Lower leg skin (tissue), 3 donors: ENCODE data around the gene CUL3.

Source experiments
- POLR2A ChIP-seq, 2 donors: fragments of 450-650 bp; IDR thresholded peaks; one replicate each; pipeline ENCODE4 v1.6.1; 2016 to 2017; ENCODE audit warnings: antibody characterized with exemption in 2 of 2, mild to moderate bottlenecking in 1 of 2, moderate library complexity in 1 of 2
- TF ChIP-seq, protein P1 (sequence below), 3 donors: fragments of 450-650 bp; IDR thresholded peaks; one replicate each; pipeline ENCODE4 v1.5.1; 2016; ENCODE audit warnings: antibody characterized with exemption in 3 of 3, mild to moderate bottlenecking in 3 of 3, moderate library complexity in 2 of 3

DNA sequence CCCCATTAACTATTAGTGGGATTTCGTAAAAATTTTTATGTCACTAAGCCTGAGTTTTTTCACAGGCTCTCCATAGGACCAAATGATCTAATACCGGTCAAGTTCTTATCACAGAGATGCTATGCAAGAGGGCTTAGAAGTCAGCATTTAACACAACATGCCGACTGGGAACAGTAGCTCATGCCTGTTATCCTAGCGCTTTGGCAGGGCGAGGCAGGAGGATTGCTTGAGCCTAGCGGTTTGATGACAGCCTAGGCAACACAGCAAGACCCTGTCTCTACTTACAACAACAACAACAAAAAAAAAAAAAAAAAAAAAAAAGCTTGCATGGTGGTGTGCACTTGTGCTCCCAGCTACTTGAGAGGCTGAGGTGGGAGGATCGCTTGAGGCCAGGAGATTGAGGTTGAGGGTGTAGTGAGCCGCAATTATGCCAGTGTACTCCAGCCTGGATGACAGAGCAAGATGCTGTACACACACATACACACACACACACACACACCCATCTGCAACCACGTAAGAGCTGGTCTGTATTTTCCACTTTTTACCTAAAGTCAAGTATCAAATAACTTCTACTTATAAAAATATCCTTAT is 115.7 kb downstream of the CUL3 start:
- TF ChIP-seq, protein P1, sequence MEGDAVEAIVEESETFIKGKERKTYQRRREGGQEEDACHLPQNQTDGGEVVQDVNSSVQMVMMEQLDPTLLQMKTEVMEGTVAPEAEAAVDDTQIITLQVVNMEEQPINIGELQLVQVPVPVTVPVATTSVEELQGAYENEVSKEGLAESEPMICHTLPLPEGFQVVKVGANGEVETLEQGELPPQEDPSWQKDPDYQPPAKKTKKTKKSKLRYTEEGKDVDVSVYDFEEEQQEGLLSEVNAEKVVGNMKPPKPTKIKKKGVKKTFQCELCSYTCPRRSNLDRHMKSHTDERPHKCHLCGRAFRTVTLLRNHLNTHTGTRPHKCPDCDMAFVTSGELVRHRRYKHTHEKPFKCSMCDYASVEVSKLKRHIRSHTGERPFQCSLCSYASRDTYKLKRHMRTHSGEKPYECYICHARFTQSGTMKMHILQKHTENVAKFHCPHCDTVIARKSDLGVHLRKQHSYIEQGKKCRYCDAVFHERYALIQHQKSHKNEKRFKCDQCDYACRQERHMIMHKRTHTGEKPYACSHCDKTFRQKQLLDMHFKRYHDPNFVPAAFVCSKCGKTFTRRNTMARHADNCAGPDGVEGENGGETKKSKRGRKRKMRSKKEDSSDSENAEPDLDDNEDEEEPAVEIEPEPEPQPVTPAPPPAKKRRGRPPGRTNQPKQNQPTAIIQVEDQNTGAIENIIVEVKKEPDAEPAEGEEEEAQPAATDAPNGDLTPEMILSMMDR (IDR thresholded peaks at IDR 0.05), result no peak
- no peak for TF ChIP-seq POLR2A (IDR thresholded peaks at IDR 0.05)
